Inflammatory macrophage (primary cell): Measurements from ENCODE around the gene TMEM95.

Experiments
- DNase-seq, 2 donors: peaks; one replicate each; pipeline ENCODE4 v3.0.0-alpha.2; 2020 to 2022
- total RNA-seq, 18 experiments: gene quantifications; one replicate each; lab custom pipeline; 2026; ENCODE audit warnings: mixed read lengths in 6 of 18, inconsistent platforms in 2 of 18; lab: John Stamatoyannopoulos, UW

The TMEM95 gene, protein sequence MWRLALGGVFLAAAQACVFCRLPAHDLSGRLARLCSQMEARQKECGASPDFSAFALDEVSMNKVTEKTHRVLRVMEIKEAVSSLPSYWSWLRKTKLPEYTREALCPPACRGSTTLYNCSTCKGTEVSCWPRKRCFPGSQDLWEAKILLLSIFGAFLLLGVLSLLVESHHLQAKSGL
- 0 to 0.18 (median 0.04) reads per million in 18 experiments for total RNA-seq

- DNase-seq = no peak
These were observed at the start of gene TMEM95 for GRCh38 chr17:7355053-7355452. TMEM95 (plus strand) TSS chr17:7355156; CDS start chr17:7355205, 49 bp downstream.

GRCh38 chr17:7306911-7307685 lies 47.9 kb upstream of the TMEM95 start, which contains the start of gene EIF5A:
EIF5A (plus strand) TSS chr17:7307628; CDS start chr17:7309636, 2,008 bp downstream.
- DNase-seq = peak; percentile 100

- peak; percentile 48 to 71 for DNase-seq
These were observed 47.0 kb upstream of the TMEM95 start for GRCh38 chr17:7307686-7308624.

DNA sequence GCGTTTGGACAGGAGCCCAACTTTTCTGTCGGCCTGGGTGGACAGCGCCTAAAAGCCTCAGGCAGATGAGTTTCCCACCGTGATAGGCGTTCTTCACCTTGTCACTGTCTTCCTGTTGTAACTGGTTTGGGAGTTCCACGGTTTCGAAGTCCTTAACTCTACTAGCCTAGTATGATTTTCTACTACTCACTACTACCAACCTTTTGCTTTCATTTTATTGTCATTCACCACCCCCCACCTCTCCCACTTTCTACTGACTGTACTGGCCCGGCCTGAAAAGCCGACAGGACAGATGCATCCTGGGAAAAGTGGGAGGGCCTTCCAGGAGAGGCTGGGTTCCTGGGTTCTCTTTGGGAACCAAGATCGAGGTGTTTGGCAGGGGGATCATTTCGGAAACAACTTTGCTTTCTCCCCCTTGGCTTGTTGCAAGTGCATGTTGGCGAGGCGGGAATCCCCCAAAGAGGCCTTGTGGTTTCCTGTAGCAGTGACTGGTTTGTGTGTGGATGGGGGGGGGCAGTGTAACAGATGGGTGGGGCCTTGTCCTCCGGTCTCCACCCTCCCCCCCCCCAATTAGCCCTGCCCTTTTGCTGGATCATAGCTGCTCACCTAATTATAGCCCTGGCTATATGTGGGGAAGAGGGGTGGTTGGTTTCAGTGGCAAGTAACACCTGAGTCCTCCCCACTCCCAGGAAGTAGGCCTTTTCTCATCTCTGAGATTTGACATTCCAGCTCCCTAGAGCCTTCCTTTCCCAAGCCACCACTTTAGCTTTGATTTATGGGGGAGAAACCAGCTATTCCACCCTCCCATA lies 46.1 kb upstream of the TMEM95 start:
- DNase-seq = peak; percentile 62 to 71

DNA sequence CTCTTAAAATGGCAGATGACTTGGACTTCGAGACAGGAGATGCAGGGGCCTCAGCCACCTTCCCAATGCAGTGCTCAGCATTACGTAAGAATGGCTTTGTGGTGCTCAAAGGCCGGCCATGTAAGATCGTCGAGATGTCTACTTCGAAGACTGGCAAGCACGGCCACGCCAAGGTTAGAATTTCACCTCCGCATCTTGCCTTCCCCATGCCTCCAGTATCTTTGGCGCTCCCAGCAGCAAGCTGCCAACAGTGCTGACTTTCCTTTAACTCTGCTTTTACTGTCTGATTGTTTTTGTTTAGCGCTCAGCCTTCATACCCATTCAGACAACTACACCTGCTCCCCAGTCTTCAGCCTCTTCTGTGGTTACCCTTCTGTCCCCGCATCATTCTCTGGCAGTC lies 45.3 kb upstream of the TMEM95 start:
- DNase-seq = no peak

- DNase-seq = no peak
These were observed 43.7 kb upstream of the TMEM95 start for GRCh38 chr17:7311110-7311705.

GRCh38 chr17:7312432-7313087 lies 42.4 kb upstream of the TMEM95 start:
- DNase-seq = no peak

DNA sequence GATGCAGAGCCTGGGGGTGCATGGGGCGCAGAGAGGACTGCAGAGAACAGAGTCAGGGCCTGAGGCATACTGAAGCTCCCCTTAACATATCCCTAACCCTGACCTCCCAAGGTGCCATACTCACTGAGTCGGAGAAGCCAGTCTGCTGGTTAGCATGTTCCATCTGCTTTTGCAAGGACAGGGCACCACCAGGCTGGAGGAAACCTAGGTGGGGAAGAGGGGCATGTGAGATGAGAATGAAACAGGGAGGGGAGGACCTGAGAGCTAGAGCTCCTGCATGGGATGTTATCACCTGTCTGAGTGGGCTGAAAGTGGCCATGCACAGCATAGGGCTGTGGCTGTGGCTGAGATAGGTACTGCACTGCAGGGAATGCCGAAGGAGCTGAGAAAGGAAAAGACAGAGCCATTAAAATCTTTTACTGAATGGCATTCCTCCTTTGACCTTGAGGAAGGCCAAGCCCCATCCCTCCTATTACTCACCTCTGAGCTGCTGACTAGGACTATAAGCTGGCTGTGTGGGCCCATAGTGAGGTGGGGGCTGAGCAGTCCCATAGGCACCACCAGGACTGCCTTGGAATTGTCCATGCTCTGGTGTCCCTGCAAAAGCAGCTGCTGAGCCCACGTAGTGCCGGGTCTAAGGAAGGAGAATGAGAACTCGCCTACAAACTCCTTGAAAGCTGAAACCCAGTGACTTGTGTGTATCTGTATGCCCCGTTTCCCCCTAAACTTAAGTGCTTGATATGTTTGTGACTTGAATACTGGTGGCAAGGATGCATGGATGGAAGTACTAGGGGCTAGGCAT lies 41.7 kb upstream of the TMEM95 start:
- no peak for DNase-seq

DNA sequence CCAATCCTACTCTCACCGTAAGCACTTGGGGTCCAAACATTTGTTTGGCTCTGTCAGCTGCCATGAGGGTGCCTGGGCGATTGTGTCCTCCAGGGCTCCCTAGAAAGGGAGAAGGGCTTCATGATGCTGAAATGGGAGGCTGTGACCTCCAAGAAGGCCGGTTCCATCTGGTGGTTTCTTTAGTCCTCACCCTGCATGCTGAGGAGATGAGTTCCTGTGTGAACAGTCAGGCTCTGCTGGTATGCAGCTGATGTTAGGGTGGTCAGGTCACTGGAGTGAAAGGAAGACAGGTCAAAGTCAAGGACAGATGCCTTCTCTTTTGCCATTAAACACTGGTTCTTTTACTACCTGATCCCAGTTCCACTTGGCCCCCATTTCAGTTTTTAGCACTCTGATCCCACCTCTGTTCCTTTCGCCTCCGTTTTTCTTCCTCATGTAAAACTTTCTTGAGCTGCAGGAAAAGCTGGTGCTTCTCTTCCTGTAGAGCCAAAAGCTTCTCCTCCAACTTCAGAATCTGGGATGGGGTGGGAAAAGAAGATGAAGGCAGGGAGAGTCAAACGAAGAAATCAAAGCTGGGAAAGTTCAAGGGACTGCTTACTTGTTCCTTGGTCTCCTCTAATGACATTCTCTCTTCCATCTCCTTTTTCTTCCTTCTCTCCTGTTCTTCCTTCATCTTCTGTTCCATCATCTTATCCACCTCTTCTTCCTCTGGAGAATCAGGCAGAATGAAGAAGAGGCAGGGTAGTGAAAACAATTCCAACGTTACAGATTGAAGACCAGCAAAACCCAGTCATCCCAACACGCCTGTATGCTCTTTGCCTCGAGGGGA lies 40.9 kb upstream of the TMEM95 start:
- no peak for DNase-seq

GRCh38 chr17:7314719-7315569 lies 40.0 kb upstream of the TMEM95 start, which contains the start of gene GPS2:
GPS2 (minus strand) TSS chr17:7315360; CDS start chr17:7315052, 308 bp downstream.
- DNase-seq = peak; percentile 80 to 90

DNA sequence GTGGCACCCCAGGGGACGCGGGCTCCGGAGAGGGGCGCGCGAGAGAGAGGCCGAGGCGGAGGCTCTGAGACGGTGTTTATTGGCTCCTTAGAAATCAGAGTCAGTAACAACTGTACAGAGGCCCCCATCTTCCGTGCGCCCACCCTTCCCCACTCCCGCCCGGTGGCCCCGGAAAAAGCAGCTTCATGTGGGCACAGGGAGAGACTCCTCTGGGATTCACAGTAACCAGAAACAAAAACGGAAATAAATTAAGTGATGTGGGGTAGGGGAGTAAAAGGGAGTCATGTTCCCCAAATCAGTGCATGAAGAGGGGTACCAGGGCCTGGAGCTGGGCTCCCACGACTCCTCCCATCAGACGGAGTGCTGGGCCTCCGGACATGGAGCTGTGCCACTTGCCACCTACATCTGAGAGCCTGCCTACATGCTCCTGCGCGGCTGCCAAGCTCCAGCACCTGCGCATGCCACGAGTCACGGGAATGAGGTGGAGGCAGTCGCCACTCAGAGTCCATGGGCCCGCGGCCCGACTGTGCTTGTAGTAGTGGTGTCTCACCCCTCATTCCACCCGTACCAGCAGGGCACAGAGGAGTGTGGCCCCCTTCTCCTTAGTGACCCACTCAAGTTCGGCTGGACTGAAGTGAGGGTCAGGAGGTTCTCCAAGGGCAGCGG lies 39.3 kb upstream of the TMEM95 start:
- no peak for DNase-seq

DNA sequence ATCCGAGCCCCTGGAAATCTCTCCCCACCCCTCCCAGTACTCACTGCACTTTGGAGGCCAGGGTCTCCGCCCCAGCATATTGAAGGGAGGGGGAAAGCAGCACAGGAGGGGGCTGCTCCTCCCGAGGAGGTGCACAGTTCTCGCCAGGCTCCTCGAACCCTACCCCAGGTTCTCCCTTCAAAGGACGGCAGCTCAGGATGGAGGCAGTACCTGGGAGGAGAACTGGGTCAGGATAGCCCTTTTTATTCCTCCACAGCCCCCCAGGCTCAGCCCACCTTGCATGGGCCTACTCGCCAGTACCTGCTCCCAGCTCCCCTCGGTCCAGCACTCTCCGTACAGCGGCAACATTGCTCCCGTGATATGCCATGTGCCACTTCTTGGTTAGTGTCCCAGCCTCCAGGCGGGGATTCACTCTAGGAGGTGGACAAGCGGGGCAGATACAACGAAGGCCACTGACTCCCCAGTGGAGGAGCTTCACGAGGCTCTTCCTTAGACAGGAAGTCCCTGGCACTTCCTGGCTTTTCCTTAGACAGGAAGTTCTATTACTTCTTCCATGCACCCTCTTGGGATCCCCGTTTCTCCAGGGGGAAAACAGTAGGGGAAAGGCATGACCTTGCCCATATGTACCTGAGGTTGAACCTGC lies 37.7 kb upstream of the TMEM95 start:
- no peak for DNase-seq

- no peak for DNase-seq
These were observed 36.7 kb upstream of the TMEM95 start for GRCh38 chr17:7318121-7318860.

GRCh38 chr17:7321466-7321865 lies 33.5 kb upstream of the TMEM95 start:
- no peak for DNase-seq

- no peak for DNase-seq
These were observed 32.3 kb upstream of the TMEM95 start for GRCh38 chr17:7322520-7323194.
